Activated naive CD4-positive, alpha-beta T cell treated with anti-CD3 and anti-CD28 coated beads, Interleukin-2, amount 50 U/mL, for 24 hours (primary cell): ENCODE data around the gene HMGN4.
"Not testable (repeated sequence)": the region's sequence is repeated elsewhere in the genome, so short reads cannot be mapped to it uniquely, and the experiment has no call there.

ENCODE experiments used
- H3K27ac Mint-ChIP-seq: one replicate; pipeline ENCODE4 v1.8.0; 2021; ENCODE audit warnings: mild to moderate bottlenecking, mixed read lengths
- H3K27me3 Mint-ChIP-seq: one replicate; pipeline ENCODE4 v1.8.0; 2021; ENCODE audit warnings: mixed read lengths
- H3K36me3 Mint-ChIP-seq: one replicate; pipeline ENCODE4 v1.8.0; 2021; ENCODE audit warnings: mixed read lengths
- H3K4me1 Mint-ChIP-seq: one replicate; pipeline ENCODE4 v1.8.0; 2021; ENCODE audit warnings: mixed read lengths
- H3K4me3 Mint-ChIP-seq: one replicate; pipeline ENCODE4 v1.8.0; 2021; ENCODE audit warnings: mild to moderate bottlenecking, mixed read lengths
- H3K9me3 Mint-ChIP-seq: one replicate; pipeline ENCODE4 v1.8.0; 2021; ENCODE audit warnings: mixed read lengths

The HMGN4 gene

GRCh38 chr6:26519359-26519758 is 18.8 kb upstream of the HMGN4 start:
- Mint-ChIP-seq H3K36me3 (no peaks in the 10 kb centered on the region), H3K4me1 (peaks cover 35% of the 10 kb centered on the region), H3K27me3 (no peaks in the 10 kb centered on the region), H3K27ac (no peak overlapping the region), H3K4me3 (no peak overlapping the region), H3K9me3 (no peaks in the 10 kb centered on the region)

GRCh38 chr6:26520237-26520849 is 17.8 kb upstream of the HMGN4 start:
- H3K4me3 Mint-ChIP-seq, result peak overlapping the region; percentile 87
- no peaks in the 10 kb centered on the region for H3K9me3 Mint-ChIP-seq
- no peaks in the 10 kb centered on the region for H3K36me3 Mint-ChIP-seq
- H3K27ac Mint-ChIP-seq, result peak overlapping the region; percentile 92
- H3K4me1 Mint-ChIP-seq, result peaks cover 35% of the 10 kb centered on the region
- H3K27me3 Mint-ChIP-seq, result no peaks in the 10 kb centered on the region

- no peaks in the 10 kb centered on the region for H3K27me3 Mint-ChIP-seq
- H3K4me3 Mint-ChIP-seq, result peak overlapping the region; percentile 86
- H3K36me3 Mint-ChIP-seq, result no peaks in the 10 kb centered on the region
- no peaks in the 10 kb centered on the region for H3K9me3 Mint-ChIP-seq
- peaks cover 35% of the 10 kb centered on the region for H3K4me1 Mint-ChIP-seq
- peak overlapping the region; percentile 100 for H3K27ac Mint-ChIP-seq
These were observed 17.1 kb upstream of the HMGN4 start for GRCh38 chr6:26520850-26521599.

GRCh38 chr6:26521600-26522391 is 16.4 kb upstream of the HMGN4 start:
- Mint-ChIP-seq H3K27ac (peak overlapping the region; percentile 100), H3K36me3 (no peaks in the 10 kb centered on the region), H3K9me3 (no peaks in the 10 kb centered on the region), H3K4me3 (peak overlapping the region; percentile 86), H3K27me3 (no peaks in the 10 kb centered on the region), H3K4me1 (peaks cover 35% of the 10 kb centered on the region)

GRCh38 chr6:26522486-26523228 is 15.5 kb upstream of the HMGN4 start:
- H3K36me3 Mint-ChIP-seq, H3K9me3 Mint-ChIP-seq, H3K27me3 Mint-ChIP-seq: not testable (repeated sequence)
- Mint-ChIP-seq H3K4me3 (peak overlapping the region; percentile 86), H3K4me1 (peaks cover 35% of the 10 kb centered on the region), H3K27ac (peak overlapping the region; percentile 86)

- H3K4me3 Mint-ChIP-seq, result not testable (repeated sequence)
These were observed 13.9 kb upstream of the HMGN4 start for GRCh38 chr6:26524314-26524713.

GRCh38 chr6:26524722-26525370 is 13.3 kb upstream of the HMGN4 start:
- H3K4me3 Mint-ChIP-seq, result no peak overlapping the region
- H3K9me3 Mint-ChIP-seq, result no peaks in the 10 kb centered on the region
- H3K4me1 Mint-ChIP-seq, result peaks cover 44% of the 10 kb centered on the region
- no peaks in the 10 kb centered on the region for H3K36me3 Mint-ChIP-seq
- H3K27ac Mint-ChIP-seq, result no peak overlapping the region
- H3K27me3 Mint-ChIP-seq, result no peaks in the 10 kb centered on the region

More at GRCh38 chr6:26524314-26524713, 13.9 kb upstream of the HMGN4 start:
- not testable (repeated sequence) for H3K9me3 Mint-ChIP-seq, H3K27me3 Mint-ChIP-seq, H3K36me3 Mint-ChIP-seq, H3K27ac Mint-ChIP-seq
- H3K4me1 Mint-ChIP-seq, result peaks cover 43% of the 10 kb centered on the region

- H3K27ac Mint-ChIP-seq, result no peak overlapping the region
- no peak overlapping the region for H3K4me3 Mint-ChIP-seq
- no peaks in the 10 kb centered on the region for H3K9me3 Mint-ChIP-seq
- H3K27me3 Mint-ChIP-seq, result no peaks in the 10 kb centered on the region
- H3K36me3 Mint-ChIP-seq, result no peaks in the 10 kb centered on the region
- H3K4me1 Mint-ChIP-seq, result peaks cover 43% of the 10 kb centered on the region
These were observed 12.3 kb upstream of the HMGN4 start for GRCh38 chr6:26525838-26526237.

- Mint-ChIP-seq H3K9me3 (no peaks in the 10 kb centered on the region), H3K4me1 (peaks cover 46% of the 10 kb centered on the region), H3K27ac (no peak overlapping the region), H3K27me3 (no peaks in the 10 kb centered on the region), H3K4me3 (no peak overlapping the region), H3K36me3 (no peaks in the 10 kb centered on the region)
These were observed 11.2 kb upstream of the HMGN4 start for GRCh38 chr6:26526928-26527327.

- Mint-ChIP-seq H3K4me3 (no peak overlapping the region), H3K27ac (no peak overlapping the region), H3K9me3 (no peaks in the 10 kb centered on the region), H3K27me3 (no peaks in the 10 kb centered on the region), H3K4me1 (peaks cover 53% of the 10 kb centered on the region), H3K36me3 (peaks cover 2% of the 10 kb centered on the region)
These were observed 8.0 kb upstream of the HMGN4 start for GRCh38 chr6:26530203-26530602.

GRCh38 chr6:26531897-26532296 is 6.3 kb upstream of the HMGN4 start:
- Mint-ChIP-seq H3K27ac (peak overlapping the region; percentile 98), H3K27me3 (no peaks in the 10 kb centered on the region), H3K36me3 (peaks cover 2% of the 10 kb centered on the region), H3K4me1 (peaks cover 61% of the 10 kb centered on the region), H3K4me3 (peak overlapping the region; percentile 99), H3K9me3 (no peaks in the 10 kb centered on the region)

- Mint-ChIP-seq H3K27me3 (no peaks in the 10 kb centered on the region), H3K4me1 (peaks cover 63% of the 10 kb centered on the region), H3K4me3 (peak overlapping the region; percentile 99), H3K27ac (peak overlapping the region; percentile 98), H3K9me3 (no peaks in the 10 kb centered on the region), H3K36me3 (peaks cover 2% of the 10 kb centered on the region)
These were observed 5.3 kb upstream of the HMGN4 start for GRCh38 chr6:26532699-26533531.

- peaks cover 2% of the 10 kb centered on the region for H3K36me3 Mint-ChIP-seq
- H3K27ac Mint-ChIP-seq, result peak overlapping the region; percentile 98
- peaks cover 59% of the 10 kb centered on the region for H3K4me1 Mint-ChIP-seq
- H3K9me3 Mint-ChIP-seq, result no peaks in the 10 kb centered on the region
- H3K4me3 Mint-ChIP-seq, result peak overlapping the region; percentile 99
- no peaks in the 10 kb centered on the region for H3K27me3 Mint-ChIP-seq
These were observed 4.6 kb upstream of the HMGN4 start for GRCh38 chr6:26533532-26533931.

GRCh38 chr6:26534681-26535465 is 3.3 kb upstream of the HMGN4 start:
- Mint-ChIP-seq H3K36me3 (peaks cover 2% of the 10 kb centered on the region), H3K9me3 (no peaks in the 10 kb centered on the region), H3K4me3 (no peak overlapping the region), H3K27ac (no peak overlapping the region), H3K4me1 (peaks cover 63% of the 10 kb centered on the region), H3K27me3 (no peaks in the 10 kb centered on the region)
